GM12878 (cell line): ENCODE results near the gene GARIN5A. TPM values are rescaled to one million over a fixed set of nuclear protein-coding genes. Genes with fewer than 3 reads are reported as not detected.
A peak's percentile ranks its signal among the peaks of the same experiment; 100 is the strongest.

ENCODE experiments used
- ATAC-seq: fragments of 200-7000 bp; cut with Tn5 transposase; 3 replicates; pipeline ENCODE4 v1.9.1; 2020; ENCODE audit warnings: mild to moderate bottlenecking, moderate library complexity
- BruUV-seq: library from RNA; stranded (reverse); fragments of 400-500 nt; replicated peaks from 2 replicates; lab custom pipeline; 2021; lab: Mats Ljungman, UMichigan
- CTCF ChIA-PET: fragments of 300-600 bp; sonication (Branson Sonifier 250); formaldehyde crosslinking; extraction: SDS; loops from one replicate; lab custom pipeline; 2021; ENCODE audit warnings: inconsistent platforms; lab: Yijun Ruan, JAX
- POLR2A ChIA-PET: fragments of 350-600 bp; formaldehyde crosslinking; extraction: SDS; loops from one replicate; lab custom pipeline; 2021; ENCODE audit warnings: inconsistent platforms; lab: Charles Lee
- RAD21 ChIA-PET: fragments of 300-600 bp; sonication (Branson Sonifier 250); formaldehyde crosslinking; loops from one replicate; lab custom pipeline; 2023; ENCODE audit warnings: antibody characterized with exemption; ENCODE audit not compliant: unreplicated experiment; lab: Charles Lee
- SMC1A ChIA-PET: fragments of 300-600 bp; sonication (Branson Sonifier 250); formaldehyde crosslinking; loops from one replicate; lab custom pipeline; 2023; ENCODE audit not compliant: unreplicated experiment, uncharacterized antibody; lab: Charles Lee
- DNase-seq: peaks from one replicate; pipeline ENCODE4 v3.0.0-alpha.2; 2011; ENCODE audit warnings: low read depth, low spot score
- FAIRE-seq: peaks from 3 replicates; lab custom pipeline; 2011; peaks lifted over from hg19 to GRCh38; lab: Jason Lieb, UNC
- H2AFZ ChIP-seq: 2 replicates; pipeline ENCODE4 v1.6.0; 2011; ENCODE audit warnings: low read depth, low read length, control low read depth; ENCODE audit not compliant: control insufficient read depth
- H3K27ac ChIP-seq: 2 replicates; pipeline ENCODE4 v1.5.1; 2011; ENCODE audit warnings: control low read depth; ENCODE audit not compliant: control insufficient read depth, insufficient read depth
- H3K27me3 ChIP-seq, 2 experiments: replicated peaks in 1 of 2; 2 replicates each; pipeline versions ENCODE4 v1.6.0 to v1.6.1; 2011; ENCODE audit warnings: low read length in 1 of 2; ENCODE audit not compliant: control insufficient read depth in 2 of 2, insufficient read depth in 2 of 2
- H3K36me3 ChIP-seq, 2 experiments: 2 replicates each; pipeline ENCODE4 v1.5.1; 2011; ENCODE audit warnings: low read length in 1 of 2; ENCODE audit not compliant: control insufficient read depth in 2 of 2, insufficient read depth in 2 of 2
- H3K4me1 ChIP-seq: 2 replicates; pipeline ENCODE4 v1.6.1; 2011; ENCODE audit warnings: mild to moderate bottlenecking, low read length, moderate library complexity, mixed read lengths; ENCODE audit not compliant: control insufficient read depth, insufficient read depth
- H3K4me2 ChIP-seq: 2 replicates; pipeline ENCODE4 v1.6.0; 2011; ENCODE audit warnings: control low read depth; ENCODE audit not compliant: control insufficient read depth, insufficient read depth
- H3K4me3 ChIP-seq: fragments of 200-600 bp; sonication (generic); 2 replicates; pipeline ENCODE4 v1.5.1; 2016
- H3K79me2 ChIP-seq: 2 replicates; pipeline ENCODE4 v1.6.0; 2011; ENCODE audit warnings: low read length; ENCODE audit not compliant: control insufficient read depth, insufficient read depth
- H3K9ac ChIP-seq: 2 replicates; pipeline ENCODE4 v1.8.0; 2011; ENCODE audit warnings: low read length, control low read depth, mixed read lengths; ENCODE audit not compliant: control insufficient read depth, insufficient read depth
- H3K9me3 ChIP-seq: replicated peaks from 3 replicates; pipeline ENCODE4 v1.5.1; 2011; ENCODE audit warnings: mild to moderate bottlenecking, low read length; ENCODE audit not compliant: control insufficient read depth, insufficient read depth
- H4K20me1 ChIP-seq: 2 replicates; pipeline ENCODE4 v1.6.0; 2011; ENCODE audit not compliant: control insufficient read depth, insufficient read depth
- DPF2 ChIP-seq: fragments of 450-650 bp; IDR thresholded peaks from 2 replicates; pipeline ENCODE4 v1.6.1; 2017; ENCODE audit warnings: mild to moderate bottlenecking
- EGR1 ChIP-seq, 2 experiments: IDR thresholded peaks; 1 replicate in 1 of 2; 2 replicates in 1 of 2; pipeline ENCODE4 v1.6.1; 2011 to 2012; ENCODE audit warnings: low read depth in 2 of 2, low read length in 2 of 2, borderline replicate concordance in 1 of 2, mild to moderate bottlenecking in 1 of 2, moderate library complexity in 1 of 2
- ETV6 ChIP-seq, 2 experiments: fragments of 450-650 bp in 1 of 2; IDR thresholded peaks in 1 of 2; conservative IDR thresholded peaks in 1 of 2; 2 replicates each; pipeline ENCODE4 v1.6.1; 2014; ENCODE audit warnings: antibody characterized with exemption in 1 of 2, borderline replicate concordance in 1 of 2, low read depth in 1 of 2, mild to moderate bottlenecking in 1 of 2, moderate library complexity in 1 of 2
- FOXK2 ChIP-seq: fragments of 450-650 bp; IDR thresholded peaks from 2 replicates; pipeline ENCODE4 v1.6.1; 2017; ENCODE audit warnings: mild to moderate bottlenecking, moderate library complexity
- JUNB ChIP-seq: IDR thresholded peaks from 2 replicates; pipeline ENCODE4 v1.6.1; 2016; ENCODE audit warnings: antibody characterized with exemption, mild to moderate bottlenecking
- NFYA ChIP-seq: IDR thresholded peaks from 2 replicates; pipeline ENCODE4 v1.6.1; 2011; ENCODE audit warnings: low read depth, mild to moderate bottlenecking, low read length, improper control_type of control experiment, borderline replicate concordance
- NKRF ChIP-seq: fragments of 450-650 bp; conservative IDR thresholded peaks from 2 replicates; pipeline ENCODE4 v1.6.1; 2017; ENCODE audit warnings: mild to moderate bottlenecking, moderate library complexity
- RCOR1 ChIP-seq: conservative IDR thresholded peaks from 2 replicates; pipeline ENCODE4 v1.6.1; 2012; ENCODE audit warnings: low read depth, low read length, improper control_type of control experiment
- SMARCA5 ChIP-seq: fragments of 450-650 bp; IDR thresholded peaks from 2 replicates; pipeline ENCODE4 v1.6.1; 2017; ENCODE audit warnings: mild to moderate bottlenecking
- STAT3 ChIP-seq: IDR thresholded peaks from 2 replicates; pipeline ENCODE4 v1.6.1; 2011; ENCODE audit warnings: low read depth, low read length, improper control_type of control experiment
- SUZ12 ChIP-seq: fragments of 200-600 bp; sonication (generic); IDR thresholded peaks from one replicate; pipeline ENCODE4 v1.6.1; 2018; ENCODE audit warnings: antibody characterized with exemption, mild to moderate bottlenecking; ENCODE audit not compliant: unreplicated experiment
- WRNIP1 ChIP-seq: IDR thresholded peaks from 2 replicates; pipeline ENCODE4 v1.6.1; 2011; ENCODE audit warnings: low read depth, low read length, improper control_type of control experiment, borderline replicate concordance
- YY1 ChIP-seq: IDR thresholded peaks from 2 replicates; pipeline ENCODE4 v1.6.1; 2011; ENCODE audit warnings: low read depth, mild to moderate bottlenecking, low read length
- ZBTB40 ChIP-seq: fragments of 450-650 bp; IDR thresholded peaks from 2 replicates; pipeline ENCODE4 v1.6.1; 2016; ENCODE audit warnings: mild to moderate bottlenecking, moderate library complexity, borderline replicate concordance
- ZNF217 ChIP-seq: fragments of 450-650 bp; IDR thresholded peaks from 2 replicates; pipeline ENCODE4 v1.6.1; 2017; ENCODE audit warnings: antibody characterized with exemption, mild to moderate bottlenecking
- WGBS: methylation state at CpG from one replicate; pipeline ENCODE4 v1.1.6; 2016; ENCODE audit warnings: low lambda C conversion rate; ENCODE audit not compliant: insufficient replicate concordance, insufficient coverage; ENCODE audit errors: missing lambda C conversion rate; 5-methylcytosine and 5-hydroxymethylcytosine counted together
- in situ Hi-C: fragments of 300-500 bp; cut with MboI; formaldehyde crosslinking; loops from 9 replicates; pipeline ENCODE4 v1.14.3; 2018; ENCODE audit warnings: mixed read lengths
- intact Hi-C: fragments of 100-400 bp; cut with micrococcal nuclease; formaldehyde crosslinking; loops from one replicate; pipeline ENCODE4 v1.14.2; 2022; ENCODE audit not compliant: unreplicated experiment
- polyA plus RNA-seq, 11 experiments: library from polyadenylated mRNA; depleted of rRNA in 4 of 11; unstranded in 6 of 11; stranded (reverse) in 5 of 11; fragments of >200 nt; fragmentation: Nextera tagmentation in 4 of 11; fragmentation: Illumina TruSeq in 1 of 11; extraction: Ambion mirVana in 4 of 11; extraction: Trizol in 1 of 11; gene quantifications; 1 replicate in 1 of 11; 2 replicates in 10 of 11; pipeline versions ENCODE4 v1.2.1 to v1.2.3, GENCODE V29; 2011 to 2016; ENCODE audit warnings: inconsistent platforms in 2 of 11, missing spikeins in 2 of 11, low read depth in 1 of 11
- total RNA-seq, 4 experiments: library from RNA; depleted of rRNA in 3 of 4; stranded (reverse); fragments of >200 nt in 3 of 4; fragmentation: Illumina TruSeq in 1 of 4; extraction: Trizol in 1 of 4; gene quantifications; 2 replicates each; pipeline versions ENCODE4 v1.2.1 to v1.2.3, GENCODE V29; 2013 to 2021

The GARIN5A gene
- total and polyA plus RNA-seq, 10 of the 15 experiments (the other 5 are each of a cell fraction or from before 2014, with no cell fraction given): 0.18 to 1.2 (median 0.24) TPM; not detected in 6

GRCh38 chr19:50420808-50421207, 55.8 kb downstream of the GARIN5A start:
- POLR2A ChIA-PET: interaction anchor here (0.7 to 3.1 kb wide), 6 partner anchors 10 to 526 kb away, joined by 3 to 12 read pairs (median 4); partner anchors contain the start of gene MYBPC2
- H3K4me1 ChIP-seq: peaks cover 38% of the 10 kb centered on the region
- SMC1A ChIA-PET: interaction anchor here (1.0 to 2.1 kb wide), 5 partner anchors 36 to 78 kb away, joined by 3 to 10 read pairs (median 3); partner anchors contain the start of gene POLD1
- H3K9ac ChIP-seq: no peak overlapping the region; the same call in 1 of the 2 replicates
- H2AFZ ChIP-seq: no peak overlapping the region
- in situ Hi-C loops: no loop called here
- ATAC-seq: no peak
- FAIRE-seq: no peak
- no TSS peak for BruUV-seq
- H3K36me3 ChIP-seq: peaks cover 9 to 10% of the 10 kb centered on the region in 2 experiments; a peak in 3 of 4 replicates
- intact Hi-C loops: no loop called here
- peaks cover 4% of the 10 kb centered on the region for H4K20me1 ChIP-seq
- 31% methylated on average over 3 of the region's 3 CpGs for WGBS
- peaks cover 33% of the 10 kb centered on the region for H3K79me2 ChIP-seq
- H3K27ac ChIP-seq: peak overlapping the region; percentile 79; the same call in 1 of the 2 replicates
- no peaks in the 10 kb centered on the region for H3K9me3 ChIP-seq
- RAD21 ChIA-PET: interaction anchor here (1.5 kb wide), 1 partner anchor 40 kb away, joined by 7 read pairs; no protein-coding TSS in a partner anchor
- CTCF ChIA-PET: interaction anchor here (0.6 to 3.1 kb wide), 8 partner anchors 40 to 136 kb away, joined by 3 to 19 read pairs (median 4); no protein-coding TSS in a partner anchor
- H3K27me3 ChIP-seq: no peaks in the 10 kb centered on the region
- H3K4me2 ChIP-seq: peak overlapping the region; percentile 36; the same call in 1 of the 2 replicates
- no peak for DNase-seq
- peak overlapping the region; percentile 78 for H3K4me3 ChIP-seq
- no peak for TF ChIP-seq WRNIP1
- TF ChIP-seq SUZ12: no peak
- 0 out of 2 replicates have a peak, but pooled peaks have one; percentile 15 for TF ChIP-seq ZBTB40
- TF ChIP-seq SMARCA5: peak; percentile 81
- no peak for TF ChIP-seq FOXK2
- no peak for TF ChIP-seq ETV6 (conservative IDR thresholded peaks at IDR 0.05 in 1 of 2, IDR thresholded peaks at IDR 0.05 in 1 of 2; ENCODE audit: borderline replicate concordance in 1 of 2, low read depth in 1 of 2)
- no peak for TF ChIP-seq STAT3
- TF ChIP-seq JUNB: no peak
- no peak for TF ChIP-seq EGR1 (IDR thresholded peaks at IDR 0.05; ENCODE audit: borderline replicate concordance in 1 of 2, low read depth in 2 of 2, low read length in 2 of 2)
- peak; percentile 61; the same call in 1 of the 2 replicates for TF ChIP-seq NKRF
- no peak for TF ChIP-seq NFYA
- TF ChIP-seq DPF2: no peak
- no peak for TF ChIP-seq RCOR1
- TF ChIP-seq YY1: no peak
- TF ChIP-seq ZNF217: peak; percentile 60
